HEK293 (cell line): ENCODE results near the gene STK35.

Source experiments
- GLI2 ChIP-seq: fragments of 450-650 bp; formaldehyde crosslinking; IDR thresholded peaks from 2 replicates; pipeline ENCODE4; 2017; ENCODE audit warnings: missing biosample characterization, missing genetic modification characterization, low read depth, borderline replicate concordance
- GLIS2 ChIP-seq: fragments of 450-650 bp; formaldehyde crosslinking; IDR thresholded peaks from 2 replicates; pipeline ENCODE4 v1.5.1; 2016; ENCODE audit warnings: missing biosample characterization, missing genetic modification characterization
- OSR2 ChIP-seq: fragments of 450-650 bp; formaldehyde crosslinking; IDR thresholded peaks from 2 replicates; pipeline ENCODE4 v1.5.1; 2016; ENCODE audit warnings: missing biosample characterization, missing genetic modification characterization
- SP7 ChIP-seq: fragments of 450-650 bp; formaldehyde crosslinking; IDR thresholded peaks from 2 replicates; pipeline ENCODE4 v1.5.1; 2016; ENCODE audit warnings: missing biosample characterization, missing genetic modification characterization
- ZBTB48 ChIP-seq: fragments of 450-650 bp; formaldehyde crosslinking; IDR thresholded peaks from 2 replicates; pipeline ENCODE4 v1.5.1; 2016; ENCODE audit warnings: missing biosample characterization, missing genetic modification characterization
- ZFHX2 ChIP-seq: fragments of 450-650 bp; formaldehyde crosslinking; conservative IDR thresholded peaks from 2 replicates; pipeline ENCODE4 v1.5.1; 2016; ENCODE audit warnings: missing biosample characterization, missing genetic modification characterization
- ZNF114 ChIP-seq: fragments of 450-650 bp; formaldehyde crosslinking; IDR thresholded peaks from 2 replicates; pipeline ENCODE4 v1.5.0; 2017; ENCODE audit warnings: missing biosample characterization, missing genetic modification characterization
- ZNF157 ChIP-seq: fragments of 450-650 bp; formaldehyde crosslinking; IDR thresholded peaks from 2 replicates; pipeline ENCODE4 v1.5.1; 2016; ENCODE audit warnings: missing biosample characterization, missing genetic modification characterization
- ZNF19 ChIP-seq: fragments of 450-650 bp; formaldehyde crosslinking; IDR thresholded peaks from 2 replicates; pipeline ENCODE4; 2016; ENCODE audit warnings: missing biosample characterization, missing genetic modification characterization, low read depth
- ZNF223 ChIP-seq: fragments of 450-650 bp; formaldehyde crosslinking; IDR thresholded peaks from 2 replicates; pipeline ENCODE4 v1.5.1; 2016; ENCODE audit warnings: missing biosample characterization, missing genetic modification characterization
- ZNF239 ChIP-seq: fragments of 450-650 bp; formaldehyde crosslinking; IDR thresholded peaks from 2 replicates; pipeline ENCODE4 v1.5.1; 2016; ENCODE audit warnings: missing biosample characterization, missing genetic modification characterization
- ZNF248 ChIP-seq: fragments of 450-650 bp; formaldehyde crosslinking; IDR thresholded peaks from 2 replicates; pipeline ENCODE4 v1.5.1; 2017; ENCODE audit warnings: missing biosample characterization, missing genetic modification characterization
- ZNF350 ChIP-seq: fragments of 450-650 bp; formaldehyde crosslinking; IDR thresholded peaks from 2 replicates; pipeline ENCODE4 v1.5.0; 2017; ENCODE audit warnings: missing biosample characterization, mild to moderate bottlenecking, missing genetic modification characterization
- ZNF366 ChIP-seq: fragments of 450-650 bp; formaldehyde crosslinking; conservative IDR thresholded peaks from 2 replicates; pipeline ENCODE4 v1.5.1; 2016; ENCODE audit warnings: missing biosample characterization, missing genetic modification characterization
- ZNF37A ChIP-seq: fragments of 450-650 bp; IDR thresholded peaks from 2 replicates; pipeline ENCODE4 v1.5.1; 2018; ENCODE audit warnings: missing biosample characterization, missing genetic modification characterization
- ZNF391 ChIP-seq: fragments of 450-650 bp; formaldehyde crosslinking; IDR thresholded peaks from 2 replicates; pipeline ENCODE4 v1.5.1; 2016; ENCODE audit warnings: low read depth, missing biosample characterization, missing genetic modification characterization, borderline replicate concordance
- ZNF423 ChIP-seq: fragments of 450-650 bp; formaldehyde crosslinking; IDR thresholded peaks from 2 replicates; pipeline ENCODE4 v1.5.1; 2016; ENCODE audit warnings: missing biosample characterization, missing genetic modification characterization
- ZNF521 ChIP-seq: fragments of 450-650 bp; formaldehyde crosslinking; IDR thresholded peaks from 2 replicates; pipeline ENCODE4 v1.5.1; 2017; ENCODE audit warnings: missing biosample characterization, mild to moderate bottlenecking, missing genetic modification characterization
- ZNF548 ChIP-seq: fragments of 450-650 bp; formaldehyde crosslinking; IDR thresholded peaks from 2 replicates; pipeline ENCODE4 v1.5.1; 2016; ENCODE audit warnings: missing biosample characterization, missing genetic modification characterization
- ZNF555 ChIP-seq: fragments of 450-650 bp; formaldehyde crosslinking; conservative IDR thresholded peaks from 2 replicates; pipeline ENCODE4 v1.5.1; 2017; ENCODE audit warnings: missing biosample characterization, mild to moderate bottlenecking, missing genetic modification characterization, inconsistent platforms
- ZNF558 ChIP-seq: fragments of 450-650 bp; formaldehyde crosslinking; IDR thresholded peaks from 2 replicates; pipeline ENCODE4 v1.5.1; 2016; ENCODE audit warnings: missing biosample characterization, missing genetic modification characterization
- ZNF660 ChIP-seq: fragments of 450-650 bp; IDR thresholded peaks from 2 replicates; pipeline ENCODE4 v1.5.1; 2018; ENCODE audit warnings: missing biosample characterization, mild to moderate bottlenecking, missing genetic modification characterization
- ZSCAN30 ChIP-seq: fragments of 450-650 bp; IDR thresholded peaks from 2 replicates; pipeline ENCODE4 v1.5.1; 2018; ENCODE audit warnings: missing biosample characterization, mild to moderate bottlenecking, missing genetic modification characterization, moderate library complexity
- TF ChIP-seq, protein P1 (sequence below): fragments of 450-650 bp; formaldehyde crosslinking; IDR thresholded peaks from 2 replicates; pipeline ENCODE4 v1.5.0; 2017; ENCODE audit warnings: missing biosample characterization, missing genetic modification characterization, borderline replicate concordance
- TF ChIP-seq, protein P2 (sequence below): fragments of 450-650 bp; formaldehyde crosslinking; IDR thresholded peaks from 2 replicates; pipeline ENCODE4 v1.5.1; 2017; ENCODE audit warnings: missing biosample characterization, missing genetic modification characterization
- TF ChIP-seq, protein P3 (sequence below): fragments of 450-650 bp; formaldehyde crosslinking; optimal IDR thresholded peaks from 2 replicates; pipeline ENCODE3; 2016; ENCODE audit warnings: missing biosample characterization, mild to moderate bottlenecking, missing genetic modification characterization
- TF ChIP-seq, protein P4 (sequence below): fragments of 450-650 bp; formaldehyde crosslinking; IDR thresholded peaks from 2 replicates; pipeline ENCODE4 v1.5.1; 2016; ENCODE audit warnings: missing biosample characterization, missing genetic modification characterization
- TF ChIP-seq, protein P5 (sequence below): fragments of 450-650 bp; formaldehyde crosslinking; IDR thresholded peaks from 2 replicates; pipeline ENCODE4; 2016; ENCODE audit warnings: missing biosample characterization, missing genetic modification characterization
- TF ChIP-seq, protein P6 (sequence below): fragments of 450-650 bp; formaldehyde crosslinking; IDR thresholded peaks from 2 replicates; pipeline ENCODE4 v1.5.1; 2016; ENCODE audit warnings: missing biosample characterization, missing genetic modification characterization

Gene STK35

DNA sequence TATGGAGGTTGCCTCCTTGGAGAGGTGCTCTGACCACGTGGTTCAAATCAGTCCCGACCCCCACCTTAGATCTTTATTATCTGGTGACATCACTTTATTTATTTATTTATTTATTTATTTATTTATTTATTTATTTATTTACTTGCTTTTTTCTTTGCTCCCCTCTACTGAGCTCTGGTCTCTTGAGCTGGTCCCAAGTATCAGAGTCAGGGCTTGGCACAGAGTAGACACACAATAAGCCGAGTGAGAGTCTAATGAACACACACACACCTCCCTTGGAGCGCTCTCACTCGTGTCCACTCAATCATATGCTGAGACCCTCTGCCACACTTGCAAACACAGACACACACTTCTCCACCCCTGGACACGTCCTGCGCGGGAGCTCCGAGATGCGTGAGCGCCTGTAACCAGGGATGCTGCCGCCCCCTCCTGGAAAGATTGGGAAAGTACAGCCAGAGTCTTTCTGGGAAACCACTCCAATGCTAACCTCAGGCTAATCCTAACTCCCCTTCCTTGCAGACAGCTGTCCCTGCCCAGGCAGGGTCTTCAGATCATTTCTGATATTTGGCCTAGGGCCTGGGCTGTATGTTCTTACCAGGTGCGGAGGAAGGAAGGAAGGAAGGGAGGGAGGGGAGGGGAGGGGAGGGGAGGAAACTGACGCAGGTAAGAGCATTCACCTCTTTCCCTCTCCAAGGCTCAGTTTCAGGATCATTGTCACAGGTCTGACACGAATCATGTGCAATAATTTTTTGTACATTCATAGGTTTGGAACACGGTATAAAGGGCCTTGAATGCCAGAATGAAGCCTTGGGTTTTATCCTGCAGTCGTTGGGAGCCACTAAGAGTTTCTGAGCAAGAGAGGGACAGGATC, 70.9 kb downstream of the STK35 start (continued):
- TF ChIP-seq ZNF660 (tag by site-specific recombination), result no peak
- no peak for TF ChIP-seq ZNF239 (tag by site-specific recombination)
- TF ChIP-seq, protein P1, sequence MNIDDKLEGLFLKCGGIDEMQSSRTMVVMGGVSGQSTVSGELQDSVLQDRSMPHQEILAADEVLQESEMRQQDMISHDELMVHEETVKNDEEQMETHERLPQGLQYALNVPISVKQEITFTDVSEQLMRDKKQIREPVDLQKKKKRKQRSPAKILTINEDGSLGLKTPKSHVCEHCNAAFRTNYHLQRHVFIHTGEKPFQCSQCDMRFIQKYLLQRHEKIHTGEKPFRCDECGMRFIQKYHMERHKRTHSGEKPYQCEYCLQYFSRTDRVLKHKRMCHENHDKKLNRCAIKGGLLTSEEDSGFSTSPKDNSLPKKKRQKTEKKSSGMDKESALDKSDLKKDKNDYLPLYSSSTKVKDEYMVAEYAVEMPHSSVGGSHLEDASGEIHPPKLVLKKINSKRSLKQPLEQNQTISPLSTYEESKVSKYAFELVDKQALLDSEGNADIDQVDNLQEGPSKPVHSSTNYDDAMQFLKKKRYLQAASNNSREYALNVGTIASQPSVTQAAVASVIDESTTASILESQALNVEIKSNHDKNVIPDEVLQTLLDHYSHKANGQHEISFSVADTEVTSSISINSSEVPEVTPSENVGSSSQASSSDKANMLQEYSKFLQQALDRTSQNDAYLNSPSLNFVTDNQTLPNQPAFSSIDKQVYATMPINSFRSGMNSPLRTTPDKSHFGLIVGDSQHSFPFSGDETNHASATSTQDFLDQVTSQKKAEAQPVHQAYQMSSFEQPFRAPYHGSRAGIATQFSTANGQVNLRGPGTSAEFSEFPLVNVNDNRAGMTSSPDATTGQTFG (tag by site-specific recombination), result no peak
- TF ChIP-seq, protein P2, sequence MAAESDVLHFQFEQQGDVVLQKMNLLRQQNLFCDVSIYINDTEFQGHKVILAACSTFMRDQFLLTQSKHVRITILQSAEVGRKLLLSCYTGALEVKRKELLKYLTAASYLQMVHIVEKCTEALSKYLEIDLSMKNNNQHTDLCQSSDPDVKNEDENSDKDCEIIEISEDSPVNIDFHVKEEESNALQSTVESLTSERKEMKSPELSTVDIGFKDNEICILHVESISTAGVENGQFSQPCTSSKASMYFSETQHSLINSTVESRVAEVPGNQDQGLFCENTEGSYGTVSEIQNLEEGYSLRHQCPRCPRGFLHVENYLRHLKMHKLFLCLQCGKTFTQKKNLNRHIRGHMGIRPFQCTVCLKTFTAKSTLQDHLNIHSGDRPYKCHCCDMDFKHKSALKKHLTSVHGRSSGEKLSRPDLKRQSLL (tag by site-specific recombination), result no peak
- TF ChIP-seq ZNF423 (tag by site-specific recombination), result no peak
- no peak for TF ChIP-seq GLIS2 (tag by site-specific recombination)
- TF ChIP-seq, protein P3, sequence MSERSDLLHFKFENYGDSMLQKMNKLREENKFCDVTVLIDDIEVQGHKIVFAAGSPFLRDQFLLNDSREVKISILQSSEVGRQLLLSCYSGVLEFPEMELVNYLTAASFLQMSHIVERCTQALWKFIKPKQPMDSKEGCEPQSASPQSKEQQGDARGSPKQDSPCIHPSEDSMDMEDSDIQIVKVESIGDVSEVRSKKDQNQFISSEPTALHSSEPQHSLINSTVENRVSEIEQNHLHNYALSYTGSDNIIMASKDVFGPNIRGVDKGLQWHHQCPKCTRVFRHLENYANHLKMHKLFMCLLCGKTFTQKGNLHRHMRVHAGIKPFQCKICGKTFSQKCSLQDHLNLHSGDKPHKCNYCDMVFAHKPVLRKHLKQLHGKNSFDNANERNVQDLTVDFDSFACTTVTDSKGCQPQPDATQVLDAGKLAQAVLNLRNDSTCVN (tag by site-specific recombination), result peak; percentile 11
- TF ChIP-seq, protein P4, sequence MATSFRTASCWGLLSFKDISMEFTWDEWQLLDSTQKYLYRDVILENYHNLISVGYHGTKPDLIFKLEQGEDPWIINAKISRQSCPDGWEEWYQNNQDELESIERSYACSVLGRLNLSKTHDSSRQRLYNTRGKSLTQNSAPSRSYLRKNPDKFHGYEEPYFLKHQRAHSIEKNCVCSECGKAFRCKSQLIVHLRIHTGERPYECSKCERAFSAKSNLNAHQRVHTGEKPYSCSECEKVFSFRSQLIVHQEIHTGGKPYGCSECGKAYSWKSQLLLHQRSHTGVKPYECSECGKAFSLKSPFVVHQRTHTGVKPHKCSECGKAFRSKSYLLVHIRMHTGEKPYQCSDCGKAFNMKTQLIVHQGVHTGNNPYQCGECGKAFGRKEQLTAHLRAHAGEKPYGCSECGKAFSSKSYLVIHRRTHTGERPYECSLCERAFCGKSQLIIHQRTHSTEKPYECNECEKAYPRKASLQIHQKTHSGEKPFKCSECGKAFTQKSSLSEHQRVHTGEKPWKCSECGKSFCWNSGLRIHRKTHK (tag by site-specific recombination), result no peak
- TF ChIP-seq OSR2 (tag by site-specific recombination), result no peak; the same call in 1 of the 2 replicates
- TF ChIP-seq ZNF157 (tag by site-specific recombination), result no peak
- peak; percentile 48; the same call in 1 of the 2 replicates for TF ChIP-seq ZNF391 (tag by site-specific recombination)
- no peak for TF ChIP-seq ZNF223
- no peak for TF ChIP-seq ZNF521 (tag by site-specific recombination)
- peak; percentile 95; the same call in 1 of the 2 replicates for TF ChIP-seq ZNF19 (tag by site-specific recombination)
- no peak for TF ChIP-seq ZNF114 (tag by site-specific recombination)
- TF ChIP-seq ZNF366 (tag by site-specific recombination), result no peak; the same call in 1 of the 2 replicates
- TF ChIP-seq, protein P5, sequence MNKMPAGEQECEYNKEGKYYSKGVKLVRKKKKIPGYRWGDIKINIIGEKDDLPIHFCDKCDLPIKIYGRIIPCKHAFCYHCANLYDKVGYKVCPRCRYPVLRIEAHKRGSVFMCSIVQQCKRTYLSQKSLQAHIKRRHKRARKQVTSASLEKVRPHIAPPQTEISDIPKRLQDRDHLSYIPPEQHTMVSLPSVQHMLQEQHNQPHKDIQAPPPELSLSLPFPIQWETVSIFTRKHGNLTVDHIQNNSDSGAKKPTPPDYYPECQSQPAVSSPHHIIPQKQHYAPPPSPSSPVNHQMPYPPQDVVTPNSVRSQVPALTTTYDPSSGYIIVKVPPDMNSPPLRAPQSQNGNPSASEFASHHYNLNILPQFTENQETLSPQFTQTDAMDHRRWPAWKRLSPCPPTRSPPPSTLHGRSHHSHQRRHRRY (tag by site-specific recombination), result no peak
- TF ChIP-seq ZFHX2, result no peak
- TF ChIP-seq ZBTB48 (tag by site-specific recombination), result no peak
- TF ChIP-seq ZNF548 (tag by site-specific recombination), result no peak
- TF ChIP-seq GLI2 (tag by site-specific recombination), result peak; percentile 79; the same call in 1 of the 2 replicates
- no peak for TF ChIP-seq ZNF350 (tag by site-specific recombination)
- TF ChIP-seq ZNF558 (tag by site-specific recombination), result peak; percentile 93
- 0 out of 2 replicates have a peak, but pooled peaks have one; percentile 31 for TF ChIP-seq SP7 (tag by site-specific recombination)
- no peak for TF ChIP-seq ZSCAN30 (tag by site-specific recombination)
- no peak for TF ChIP-seq ZNF37A (tag by site-specific recombination)
- peak; percentile 98 for TF ChIP-seq ZNF555 (tag by site-specific recombination)
- no peak for TF ChIP-seq ZNF248 (tag by site-specific recombination)
- TF ChIP-seq, protein P6, sequence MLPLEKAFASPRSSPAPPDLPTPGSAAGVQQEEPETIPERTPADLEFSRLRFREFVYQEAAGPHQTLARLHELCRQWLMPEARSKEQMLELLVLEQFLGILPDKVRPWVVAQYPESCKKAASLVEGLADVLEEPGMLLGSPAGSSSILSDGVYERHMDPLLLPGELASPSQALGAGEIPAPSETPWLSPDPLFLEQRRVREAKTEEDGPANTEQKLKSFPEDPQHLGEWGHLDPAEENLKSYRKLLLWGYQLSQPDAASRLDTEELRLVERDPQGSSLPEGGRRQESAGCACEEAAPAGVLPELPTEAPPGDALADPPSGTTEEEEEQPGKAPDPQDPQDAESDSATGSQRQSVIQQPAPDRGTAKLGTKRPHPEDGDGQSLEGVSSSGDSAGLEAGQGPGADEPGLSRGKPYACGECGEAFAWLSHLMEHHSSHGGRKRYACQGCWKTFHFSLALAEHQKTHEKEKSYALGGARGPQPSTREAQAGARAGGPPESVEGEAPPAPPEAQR (tag by site-specific recombination), result no peak
